Left forelimb (tissue), 1 donor: ENCODE measurements around the gene FRMD4B.
A peak's percentile ranks its signal among the peaks of the same experiment; 100 is the strongest.

Experiments
- DNase-seq: peaks from one replicate; pipeline ENCODE4 v3.0.0-alpha.2; 2018; ENCODE audit warnings: low spot score

FRMD4B gene

DNA sequence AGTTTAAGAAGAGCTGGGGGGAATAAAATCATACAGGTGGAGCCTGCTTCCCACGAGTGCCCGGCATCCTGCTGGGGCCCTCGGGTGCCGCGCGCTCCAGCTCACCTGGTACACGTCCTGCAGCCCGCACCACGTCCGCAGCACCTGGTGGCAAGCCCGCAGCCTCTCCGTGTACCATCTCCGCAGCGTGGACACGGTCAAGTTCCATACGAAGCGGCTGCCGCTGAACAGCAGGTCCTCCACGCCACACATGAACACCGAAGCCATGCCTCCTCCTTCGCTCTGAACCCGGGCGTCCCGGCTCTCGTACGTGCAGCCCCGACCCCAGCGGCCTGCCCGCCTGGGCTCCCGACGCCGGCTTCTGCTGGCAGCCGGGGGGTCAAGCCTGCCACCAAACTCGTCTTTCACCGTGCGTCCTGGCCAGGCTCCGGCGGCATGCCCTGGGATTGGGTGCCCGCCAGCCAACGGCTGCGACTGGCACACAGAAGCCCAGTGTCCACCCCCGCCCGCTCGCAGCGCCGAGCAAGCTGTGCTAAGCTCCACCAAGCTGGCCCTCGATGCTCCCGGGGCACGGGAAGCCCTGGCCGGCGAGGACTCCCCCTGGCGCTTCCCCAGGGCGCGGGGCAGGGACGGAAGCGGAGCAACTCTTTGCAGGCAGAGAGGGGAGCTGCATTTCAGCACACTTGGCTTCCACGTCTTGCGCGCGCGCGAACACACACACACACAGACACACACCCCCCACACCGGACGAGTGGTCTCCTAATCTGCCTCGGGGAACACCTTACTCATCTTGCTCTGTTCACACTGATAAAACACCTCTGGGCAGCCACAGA lies at the start of gene FRMD4B:
FRMD4B (minus strand) TSS at position 366 of the 833 bp plus-strand sequence; CDS start at position 267, 99 bp downstream.
- peak; percentile 76 for DNase-seq

DNA sequence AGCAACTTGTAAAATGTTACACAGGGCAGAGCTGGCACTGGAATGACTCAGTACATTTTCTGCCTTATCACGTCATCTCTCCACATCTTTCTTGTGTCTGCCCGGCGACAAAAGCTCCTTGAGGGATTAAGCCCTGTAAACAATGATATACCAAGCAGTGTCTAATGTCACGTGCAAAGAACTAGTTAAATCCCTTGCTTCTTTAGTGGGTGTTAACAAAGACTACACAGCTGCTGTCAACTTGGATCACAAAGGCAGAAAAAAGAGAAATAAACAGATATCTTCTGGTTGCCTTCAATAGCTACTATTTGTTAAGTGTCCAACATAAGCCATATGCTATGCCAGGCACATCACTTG lies 48.1 kb upstream of the FRMD4B start:
- DNase-seq: no peak

DNA sequence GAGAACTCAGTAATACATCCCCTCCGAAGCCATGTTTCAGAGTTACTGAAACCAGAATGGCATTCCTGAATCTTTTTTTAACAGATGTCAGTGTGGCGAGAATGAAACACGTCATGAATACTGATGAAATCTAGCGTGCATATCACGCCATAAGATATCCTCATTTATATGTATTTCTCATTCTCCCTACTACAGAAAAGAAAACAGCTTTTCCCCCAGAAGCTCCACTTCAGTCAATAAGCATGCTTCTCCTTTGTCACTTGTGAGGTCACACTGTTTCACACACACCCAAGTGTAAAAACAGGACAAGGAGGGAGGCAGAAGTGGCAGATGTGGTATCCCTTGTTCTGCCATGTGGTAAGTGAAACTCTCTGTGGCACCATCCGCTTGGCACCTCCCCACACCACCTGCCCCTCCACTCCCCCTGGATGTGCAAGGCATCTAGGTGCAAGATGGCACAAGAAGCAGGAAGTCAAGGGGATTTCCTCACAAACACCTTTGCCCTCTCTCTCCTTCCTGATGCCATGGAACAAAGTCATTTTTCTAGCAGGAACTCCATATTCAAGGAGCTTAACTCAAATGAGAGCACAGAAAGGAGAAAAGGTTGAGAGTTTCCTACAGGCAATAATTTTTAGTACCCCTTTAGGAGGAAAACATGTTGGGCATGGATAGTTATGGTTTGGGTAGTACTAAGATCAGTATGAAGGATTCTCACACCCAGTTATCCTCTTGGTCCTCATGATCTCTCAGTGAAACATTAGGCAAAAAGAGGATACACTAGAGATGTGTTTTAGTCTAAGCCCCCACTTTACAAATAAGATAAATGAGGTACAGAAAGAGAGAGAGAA lies 47.5 kb upstream of the FRMD4B start:
- DNase-seq: no peak

DNA sequence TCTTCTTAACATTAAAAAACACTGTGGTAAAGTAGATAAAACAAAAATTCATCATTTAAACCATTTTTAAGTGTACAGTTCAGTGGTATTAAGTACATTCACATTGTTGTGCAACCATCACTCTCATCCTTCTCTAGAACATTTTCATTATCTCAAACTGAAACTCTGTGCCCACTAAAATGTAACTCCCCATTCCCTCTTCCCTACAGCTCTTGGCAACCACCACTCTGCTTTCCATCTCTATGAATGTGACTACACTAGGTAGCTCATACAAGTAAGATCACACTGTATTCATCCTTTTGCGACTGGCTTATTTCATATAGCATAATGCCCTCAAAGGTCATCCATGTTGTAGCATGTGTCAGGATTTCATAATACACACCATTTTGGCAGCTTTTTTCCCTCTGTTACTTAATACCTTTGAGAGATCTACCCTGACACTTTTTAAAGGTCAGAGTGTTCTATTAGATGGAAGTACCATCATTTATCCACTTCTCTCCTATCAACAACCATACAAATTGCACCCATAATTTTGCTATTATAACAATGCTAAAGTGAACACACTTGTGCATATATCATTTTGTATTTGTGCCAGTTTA lies 42.9 kb upstream of the FRMD4B start:
- no peak for DNase-seq

DNA sequence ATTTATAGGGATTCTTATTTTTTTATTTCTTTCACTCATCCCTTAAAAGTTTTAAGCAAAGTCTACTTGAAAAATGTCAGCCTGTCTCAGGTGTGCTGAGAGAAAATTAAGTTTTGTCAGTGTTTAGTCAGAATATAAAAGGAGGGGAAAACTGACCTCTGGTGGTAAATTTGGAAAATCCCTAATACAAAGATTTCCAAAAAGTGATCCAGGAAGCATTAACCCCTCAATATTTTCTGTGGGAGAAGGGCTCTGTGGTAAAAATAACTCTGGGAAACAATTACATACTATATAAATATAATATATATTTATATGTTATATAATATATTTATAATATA lies 41.0 kb upstream of the FRMD4B start:
- DNase-seq: no peak

DNA sequence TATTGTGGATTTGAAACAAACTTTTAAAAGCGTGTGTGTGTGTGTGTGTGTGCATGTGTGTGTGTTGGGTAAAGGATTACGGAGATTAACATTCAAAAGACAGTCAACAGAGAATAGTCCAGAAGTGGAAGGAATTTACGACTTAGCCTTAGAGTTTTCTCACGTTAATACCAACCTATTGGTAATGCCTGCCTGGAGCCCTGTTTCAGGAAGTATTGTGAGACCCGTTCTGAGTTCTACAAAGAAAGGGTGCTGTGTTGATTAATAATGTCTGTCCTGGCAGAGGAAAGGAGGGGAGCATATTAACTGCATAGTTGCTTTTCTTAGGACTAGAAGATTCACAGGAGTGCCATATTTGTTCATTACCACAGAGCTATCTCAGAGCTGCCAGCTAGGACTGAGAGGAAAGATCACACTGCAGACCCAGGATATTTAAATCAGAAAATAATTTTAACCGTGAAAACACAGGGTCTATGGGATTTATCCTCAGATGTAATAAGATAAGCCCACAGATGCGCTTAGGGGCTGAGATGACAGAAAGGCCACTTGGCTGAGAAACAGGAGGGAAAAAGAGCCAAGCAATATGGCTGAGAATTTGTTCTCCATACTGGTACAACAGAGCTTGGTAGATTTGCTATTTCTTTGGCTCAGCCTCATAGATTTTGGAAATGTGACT lies 40.5 kb upstream of the FRMD4B start:
- DNase-seq: no peak

DNA sequence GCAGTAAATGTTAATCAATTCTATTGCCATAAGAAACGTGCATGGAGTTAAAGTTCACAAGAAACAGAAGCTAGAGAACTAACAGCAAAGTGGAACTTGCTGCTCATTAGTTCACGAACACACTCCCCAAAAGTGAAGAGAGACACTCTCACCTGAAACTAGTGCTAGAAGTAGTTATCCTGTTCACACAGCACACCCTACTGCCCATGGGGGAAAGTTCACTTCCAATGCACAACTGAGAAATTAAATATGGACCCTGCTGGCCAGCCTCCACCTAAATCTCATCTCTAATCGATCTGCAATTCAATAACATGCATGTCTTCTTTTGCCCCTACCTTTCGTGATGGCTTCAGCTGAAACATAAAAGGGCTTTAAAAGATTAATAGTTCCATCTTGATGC lies 39.4 kb upstream of the FRMD4B start:
- no peak for DNase-seq

DNA sequence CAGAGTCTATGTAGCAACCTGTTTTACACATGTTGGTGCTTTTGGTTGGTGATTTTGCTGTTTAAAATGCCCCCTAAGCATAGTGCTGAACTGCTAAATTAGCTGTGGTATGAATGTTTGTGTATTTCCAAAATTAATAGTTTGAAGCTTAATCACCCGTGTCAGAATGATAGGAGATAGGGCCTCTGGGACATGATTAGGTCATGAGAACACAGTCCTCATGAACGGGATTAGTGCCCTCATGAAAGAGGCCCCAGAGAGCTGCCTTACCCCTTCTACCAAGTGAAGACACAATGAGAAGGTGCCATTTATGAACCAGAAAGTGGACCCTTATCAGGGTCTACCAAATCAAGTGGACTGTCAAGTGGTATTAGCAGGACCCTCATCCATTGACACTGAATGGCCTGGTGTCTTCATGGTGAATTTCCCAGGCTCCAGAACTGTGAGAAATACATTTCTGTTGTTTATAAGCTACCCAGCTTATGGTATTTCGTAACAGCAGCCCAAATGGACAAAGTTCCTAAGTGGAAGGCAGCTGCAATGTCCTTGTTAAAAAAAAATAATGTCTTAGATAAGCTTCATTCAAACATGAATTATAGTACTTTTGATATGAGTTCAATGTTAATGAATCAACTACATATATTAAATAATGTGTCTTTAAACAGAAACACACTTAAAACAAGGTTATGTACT lies 37.7 kb upstream of the FRMD4B start:
- no peak for DNase-seq

DNA sequence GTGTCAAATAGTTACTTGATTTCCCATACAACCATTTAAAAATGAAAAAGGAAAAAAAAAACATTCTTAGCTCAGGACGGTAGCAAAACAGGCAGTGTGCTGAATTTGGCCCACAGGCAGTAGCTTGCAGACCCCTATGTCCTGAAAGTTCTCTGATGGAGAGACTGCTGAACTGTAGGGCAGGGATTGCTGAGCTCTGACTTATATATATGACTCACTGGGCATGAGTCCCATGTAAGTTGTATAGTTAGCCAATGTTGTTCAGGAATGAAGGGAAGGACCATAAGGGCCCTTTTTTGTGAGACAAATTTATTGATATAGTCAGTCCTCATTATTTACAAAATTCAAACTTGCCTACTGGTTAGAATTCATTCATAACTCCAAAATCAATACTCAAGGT lies 36.9 kb upstream of the FRMD4B start:
- DNase-seq: no peak

DNA sequence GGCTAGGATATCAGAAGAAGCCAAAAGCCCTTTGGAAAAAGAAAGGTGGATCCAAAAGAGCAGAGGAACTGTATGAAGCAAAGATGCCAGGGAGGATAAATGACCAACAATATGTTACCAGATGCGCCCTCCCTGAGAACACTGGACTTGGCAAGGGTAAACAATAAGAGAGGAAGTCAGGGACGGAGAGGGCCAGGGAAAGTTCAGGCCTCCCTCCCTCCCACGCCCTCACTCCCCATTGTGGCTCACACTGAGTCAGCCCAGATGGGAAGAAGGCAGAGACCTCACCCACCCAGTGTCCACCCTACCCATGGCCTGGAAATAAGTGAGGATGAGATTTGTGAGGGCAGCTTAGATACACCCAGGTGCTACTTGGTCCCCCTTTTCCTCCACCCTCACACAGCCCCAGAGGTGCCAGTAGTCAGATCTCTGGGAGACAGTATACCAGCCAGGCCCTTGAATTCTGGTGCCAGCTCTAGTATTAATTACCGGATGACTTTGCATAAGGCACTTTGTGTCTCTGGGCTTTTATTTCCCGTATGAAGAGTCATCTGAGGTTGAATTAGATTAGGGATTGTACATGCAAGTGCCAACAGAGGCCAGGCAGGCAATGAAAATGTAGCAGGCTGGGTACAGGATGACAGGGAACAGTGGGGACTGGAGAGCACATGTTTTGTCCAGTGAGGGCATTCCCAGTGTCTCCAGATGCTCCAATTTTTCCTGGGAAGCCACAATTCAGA lies 35.1 kb upstream of the FRMD4B start:
- DNase-seq: no peak

DNA sequence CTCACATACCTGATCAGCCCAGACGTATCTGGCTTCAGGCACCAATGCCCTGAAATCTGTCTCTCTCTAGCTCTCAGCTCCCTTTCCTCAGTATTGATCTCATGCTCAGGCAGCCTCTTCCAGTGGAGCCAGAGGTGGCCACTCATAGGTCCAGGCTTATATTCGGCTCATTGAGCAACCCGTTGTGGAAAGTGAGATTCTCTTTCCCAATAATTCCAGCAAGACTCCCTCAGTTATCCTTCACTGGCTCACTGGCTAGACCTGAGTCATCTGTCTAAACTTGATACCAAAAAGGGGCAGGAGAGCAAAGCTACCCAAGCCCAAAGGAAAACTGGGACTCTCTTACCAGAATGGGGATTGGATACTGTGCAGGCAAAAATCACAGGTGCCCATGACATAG lies 33.4 kb upstream of the FRMD4B start:
- no peak for DNase-seq

DNA sequence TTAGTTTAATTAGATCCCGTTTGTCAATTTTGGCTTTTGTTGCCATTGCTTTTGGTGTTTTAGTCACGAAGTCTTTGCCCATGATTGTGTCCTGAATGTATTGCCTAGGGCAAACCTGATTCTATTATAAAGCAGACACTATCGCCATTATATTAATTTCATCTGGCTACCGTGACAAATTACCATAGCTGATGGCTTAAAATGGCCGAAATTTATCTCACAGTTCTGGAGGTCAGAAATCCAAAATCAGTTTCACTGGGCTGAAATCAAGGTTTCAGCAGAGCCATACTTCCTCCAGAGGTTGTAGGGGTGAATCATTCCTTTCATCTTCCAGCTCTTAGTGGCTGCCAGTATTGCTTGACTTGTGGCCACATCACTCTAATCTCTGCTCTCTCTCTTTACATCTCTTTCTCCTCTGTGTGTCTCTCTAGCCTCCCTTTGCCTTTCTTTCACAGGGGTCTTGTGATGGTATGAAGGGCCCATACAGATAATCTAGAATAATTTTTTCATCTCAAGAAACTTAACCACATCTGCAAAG lies 31.7 kb upstream of the FRMD4B start:
- DNase-seq: no peak

DNA sequence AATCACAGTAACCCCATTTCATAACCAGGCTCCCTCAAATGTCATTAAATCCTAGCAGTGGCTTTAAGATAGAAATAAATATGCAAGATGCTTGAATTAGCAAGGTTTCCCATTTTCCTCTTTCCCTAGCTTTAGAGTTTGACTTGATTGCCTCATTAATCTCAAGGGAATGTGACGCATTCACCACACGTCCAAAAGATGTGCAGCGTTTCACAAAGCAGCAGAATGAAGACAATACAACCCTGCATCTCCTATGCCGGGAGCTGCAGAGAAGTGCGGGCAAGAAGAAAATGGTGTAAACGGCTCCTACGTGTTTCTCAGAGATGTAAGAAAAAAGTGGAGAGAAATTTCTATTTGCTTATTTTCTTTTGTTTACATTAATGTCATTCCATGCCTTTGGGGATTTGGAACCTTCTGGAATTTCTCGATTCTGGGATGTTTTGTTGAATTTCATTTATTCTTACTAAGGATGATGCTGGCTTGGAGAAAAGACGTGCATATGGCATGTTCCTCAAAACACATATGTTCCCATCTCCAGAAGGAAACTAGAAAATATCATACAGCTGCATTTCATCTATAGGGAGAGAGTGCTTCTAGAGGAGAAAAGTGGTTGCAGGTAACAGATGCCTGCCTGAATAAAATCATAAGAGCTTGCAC lies 27.8 kb upstream of the FRMD4B start:
- no peak for DNase-seq

DNA sequence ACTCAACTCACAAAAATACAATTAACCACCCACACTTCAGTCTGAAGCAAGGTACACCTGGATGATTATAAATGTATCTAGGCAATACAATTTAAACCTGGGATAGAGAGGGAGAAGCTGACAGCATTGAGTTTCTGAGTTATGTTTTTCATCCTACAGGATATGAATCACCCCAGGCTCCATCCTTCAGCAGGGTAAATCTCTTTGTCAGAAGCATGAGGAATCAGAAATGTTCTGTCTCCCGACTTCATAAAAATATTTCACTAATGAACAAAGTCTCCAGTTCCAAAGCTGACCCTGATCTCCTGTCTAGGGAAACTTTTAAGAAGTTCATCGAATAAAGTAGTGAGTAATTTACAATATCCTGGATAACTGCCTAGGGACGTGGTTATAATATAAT lies 25.5 kb upstream of the FRMD4B start:
- no peak for DNase-seq

DNA sequence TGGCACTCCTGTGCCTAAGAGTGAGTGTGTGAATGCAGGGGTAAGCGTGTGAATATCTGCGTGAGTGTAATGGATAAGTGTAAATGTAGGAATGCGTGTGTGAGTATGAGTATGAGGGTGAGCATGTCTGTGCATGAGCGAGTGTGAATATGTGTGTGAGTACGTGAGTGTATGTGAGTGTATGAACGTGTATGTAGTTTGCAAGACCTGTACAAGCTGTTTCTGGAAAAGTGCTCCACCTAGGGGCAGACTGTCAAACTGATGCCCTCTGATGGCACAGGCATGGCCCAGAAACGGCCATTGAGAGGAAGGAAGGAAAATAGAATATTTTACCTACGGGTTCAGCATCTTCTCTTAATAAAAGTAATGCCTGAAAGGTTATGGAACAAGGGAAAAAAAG lies 24.4 kb upstream of the FRMD4B start:
- no peak for DNase-seq

DNA sequence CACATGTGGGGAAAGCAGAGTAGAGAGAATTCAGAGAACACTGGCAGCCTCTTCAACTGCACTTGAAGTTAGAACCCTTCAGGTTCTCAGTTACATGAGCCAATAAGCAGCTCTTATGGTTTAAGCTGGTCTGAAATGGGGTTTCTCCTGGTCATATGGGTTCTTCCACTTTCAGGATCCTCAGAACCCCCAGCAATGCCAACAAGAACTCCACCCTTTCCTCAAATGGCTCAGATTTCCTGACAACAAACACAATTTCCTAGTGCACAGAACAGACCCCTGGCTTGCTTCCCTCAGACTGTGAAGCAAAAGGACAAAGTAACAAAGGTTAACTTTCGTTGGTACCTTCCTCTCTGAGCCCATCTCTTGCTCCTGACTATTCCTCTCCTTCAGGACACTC lies 23.9 kb upstream of the FRMD4B start:
- DNase-seq: no peak

DNA sequence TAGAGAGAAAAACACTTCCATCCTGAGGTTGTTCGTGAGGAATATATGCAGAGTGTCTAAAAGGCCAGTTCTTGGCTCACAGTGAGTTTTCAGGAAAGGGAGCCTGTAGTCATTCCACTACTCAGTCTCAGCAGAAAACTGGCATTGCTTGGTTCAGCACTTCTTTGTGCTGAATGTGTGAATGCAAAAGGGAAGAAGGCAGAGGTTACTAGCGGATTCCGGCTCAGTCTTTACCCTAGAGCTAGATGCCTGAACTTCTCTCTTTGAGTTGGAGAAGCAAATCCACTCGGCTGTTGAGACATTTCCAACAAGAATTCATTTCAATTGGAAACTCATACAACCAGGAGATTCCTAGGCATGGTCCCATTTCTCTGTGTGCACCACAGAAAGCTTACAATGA lies 23.1 kb upstream of the FRMD4B start:
- DNase-seq: no peak

DNA sequence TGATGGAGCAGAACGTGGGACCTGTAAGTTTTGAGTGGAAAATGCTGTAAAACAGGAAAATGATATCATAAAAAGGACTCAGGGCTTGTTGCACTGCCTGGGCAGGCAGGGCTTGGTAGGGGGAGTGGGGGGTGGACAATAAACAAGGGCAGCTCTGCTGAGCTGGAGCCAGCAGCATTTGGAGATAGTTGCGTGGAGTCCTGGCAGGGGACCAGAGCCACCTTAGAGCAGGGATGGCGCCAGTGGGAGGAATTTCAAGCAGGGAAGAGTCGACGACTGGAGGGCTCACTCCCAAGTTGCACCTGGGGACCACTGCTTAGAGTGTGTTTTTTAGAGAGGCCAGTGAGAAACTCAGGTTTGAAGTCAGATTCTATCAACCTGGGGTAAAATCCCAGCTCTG lies 22.7 kb upstream of the FRMD4B start:
- DNase-seq: no peak

DNA sequence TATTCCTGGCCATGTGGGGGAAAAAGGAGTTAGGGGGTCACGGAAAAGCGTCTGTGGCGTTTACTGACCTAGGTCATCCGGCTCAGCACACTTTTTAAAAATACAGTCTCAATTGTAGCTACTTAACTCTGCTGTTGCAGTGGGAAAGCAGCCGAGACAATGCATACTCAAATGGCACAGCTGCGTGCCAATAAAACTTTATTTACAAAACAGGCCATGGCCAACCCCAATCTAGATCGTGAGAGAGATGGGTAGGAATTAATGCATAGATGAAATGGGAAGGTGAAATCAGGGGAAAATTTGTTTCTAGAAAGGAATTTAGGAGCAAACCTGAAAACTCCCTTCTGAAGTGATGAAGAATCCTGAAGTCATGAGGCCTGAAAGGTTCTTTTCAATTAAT lies 22.0 kb upstream of the FRMD4B start:
- DNase-seq: no peak

DNA sequence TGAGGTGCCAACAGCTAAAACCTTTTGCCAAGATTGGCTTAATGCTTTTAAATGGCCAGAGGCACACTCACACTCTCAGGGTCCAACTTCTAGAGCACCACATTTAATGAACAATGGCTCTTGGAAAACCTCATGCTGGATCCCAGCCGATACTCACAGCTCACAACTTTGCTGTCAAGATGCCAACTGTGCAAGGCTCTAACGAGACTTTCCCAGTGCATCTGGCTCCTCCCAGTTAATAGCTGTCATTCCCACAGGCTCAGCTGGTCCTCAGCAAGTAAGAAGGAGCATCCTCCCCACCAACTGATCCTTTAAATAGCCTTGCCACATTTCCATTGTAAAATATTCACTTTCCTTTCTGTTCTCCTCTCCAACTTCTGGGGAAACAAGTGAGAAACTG lies 20.3 kb upstream of the FRMD4B start:
- no peak for DNase-seq
